GM12878 (cell line): ENCODE data around the gene MDM4. TPM values are rescaled to one million over a fixed set of nuclear protein-coding genes. Genes with fewer than 3 reads are reported as not detected.

Source experiments
- ATAC-seq: fragments of 200-7000 bp; cut with Tn5 transposase; 3 replicates; pipeline ENCODE4 v1.9.1; 2020; ENCODE audit warnings: mild to moderate bottlenecking, moderate library complexity
- BruUV-seq: library from RNA; stranded (reverse); fragments of 400-500 nt; replicated peaks from 2 replicates; lab custom pipeline; 2021; lab: Mats Ljungman, UMichigan
- CTCF ChIA-PET: fragments of 300-600 bp; sonication (Branson Sonifier 250); formaldehyde crosslinking; extraction: SDS; loops from one replicate; lab custom pipeline; 2021; ENCODE audit warnings: inconsistent platforms; lab: Yijun Ruan, JAX
- POLR2A ChIA-PET: fragments of 350-600 bp; formaldehyde crosslinking; extraction: SDS; loops from one replicate; lab custom pipeline; 2021; ENCODE audit warnings: inconsistent platforms; lab: Charles Lee
- RAD21 ChIA-PET: fragments of 300-600 bp; sonication (Branson Sonifier 250); formaldehyde crosslinking; loops from one replicate; lab custom pipeline; 2023; ENCODE audit warnings: antibody characterized with exemption; ENCODE audit not compliant: unreplicated experiment; lab: Charles Lee
- SMC1A ChIA-PET: fragments of 300-600 bp; sonication (Branson Sonifier 250); formaldehyde crosslinking; loops from one replicate; lab custom pipeline; 2023; ENCODE audit not compliant: unreplicated experiment, uncharacterized antibody; lab: Charles Lee
- DNase-seq: peaks from one replicate; pipeline ENCODE4 v3.0.0-alpha.2; 2011; ENCODE audit warnings: low read depth, low spot score
- FAIRE-seq: peaks from 3 replicates; lab custom pipeline; 2011; peaks lifted over from hg19 to GRCh38; lab: Jason Lieb, UNC
- H2AFZ ChIP-seq: 2 replicates; pipeline ENCODE4 v1.6.0; 2011; ENCODE audit warnings: low read depth, low read length, control low read depth; ENCODE audit not compliant: control insufficient read depth
- H3K27ac ChIP-seq: 2 replicates; pipeline ENCODE4 v1.5.1; 2011; ENCODE audit warnings: control low read depth; ENCODE audit not compliant: control insufficient read depth, insufficient read depth
- H3K27me3 ChIP-seq, 2 experiments: replicated peaks in 1 of 2; 2 replicates each; pipeline versions ENCODE4 v1.6.0 to v1.6.1; 2011; ENCODE audit warnings: low read length in 1 of 2; ENCODE audit not compliant: control insufficient read depth in 2 of 2, insufficient read depth in 2 of 2
- H3K36me3 ChIP-seq, 2 experiments: 2 replicates each; pipeline ENCODE4 v1.5.1; 2011; ENCODE audit warnings: low read length in 1 of 2; ENCODE audit not compliant: control insufficient read depth in 2 of 2, insufficient read depth in 2 of 2
- H3K4me1 ChIP-seq: 2 replicates; pipeline ENCODE4 v1.6.1; 2011; ENCODE audit warnings: mild to moderate bottlenecking, low read length, moderate library complexity, mixed read lengths; ENCODE audit not compliant: control insufficient read depth, insufficient read depth
- H3K4me2 ChIP-seq: 2 replicates; pipeline ENCODE4 v1.6.0; 2011; ENCODE audit warnings: control low read depth; ENCODE audit not compliant: control insufficient read depth, insufficient read depth
- H3K4me3 ChIP-seq: fragments of 200-600 bp; sonication (generic); 2 replicates; pipeline ENCODE4 v1.5.1; 2016
- H3K79me2 ChIP-seq: 2 replicates; pipeline ENCODE4 v1.6.0; 2011; ENCODE audit warnings: low read length; ENCODE audit not compliant: control insufficient read depth, insufficient read depth
- H3K9ac ChIP-seq: 2 replicates; pipeline ENCODE4 v1.8.0; 2011; ENCODE audit warnings: low read length, control low read depth, mixed read lengths; ENCODE audit not compliant: control insufficient read depth, insufficient read depth
- H3K9me3 ChIP-seq: replicated peaks from 3 replicates; pipeline ENCODE4 v1.5.1; 2011; ENCODE audit warnings: mild to moderate bottlenecking, low read length; ENCODE audit not compliant: control insufficient read depth, insufficient read depth
- H4K20me1 ChIP-seq: 2 replicates; pipeline ENCODE4 v1.6.0; 2011; ENCODE audit not compliant: control insufficient read depth, insufficient read depth
- BRCA1 ChIP-seq: IDR thresholded peaks from 2 replicates; pipeline ENCODE4 v1.6.1; 2011; ENCODE audit warnings: low read depth, low read length, improper control_type of control experiment
- CREB1 ChIP-seq: IDR thresholded peaks from 2 replicates; pipeline ENCODE4 v1.6.1; 2012; ENCODE audit warnings: low read depth, mild to moderate bottlenecking, inconsistent platforms
- FOXM1 ChIP-seq: IDR thresholded peaks from 2 replicates; pipeline ENCODE4 v1.6.1; 2012; ENCODE audit warnings: low read depth, mild to moderate bottlenecking, inconsistent platforms, low read length, moderate library complexity
- HDAC2 ChIP-seq: fragments of 200-600 bp; sonication (generic); IDR thresholded peaks from 2 replicates; pipeline ENCODE4 v1.6.1; 2017
- HDGF ChIP-seq: fragments of 450-650 bp; IDR thresholded peaks from 2 replicates; pipeline ENCODE4 v1.6.1; 2016; ENCODE audit warnings: antibody characterized with exemption
- RCOR1 ChIP-seq: conservative IDR thresholded peaks from 2 replicates; pipeline ENCODE4 v1.6.1; 2012; ENCODE audit warnings: low read depth, low read length, improper control_type of control experiment
- RFX5 ChIP-seq: IDR thresholded peaks from 2 replicates; pipeline ENCODE4 v1.6.1; 2011; ENCODE audit warnings: low read depth, low read length, improper control_type of control experiment
- SIN3A ChIP-seq: IDR thresholded peaks from 2 replicates; pipeline ENCODE4 v1.6.1; 2012; ENCODE audit warnings: low read depth, low read length, improper control_type of control experiment
- ZNF24 ChIP-seq: fragments of 450-650 bp; IDR thresholded peaks from 2 replicates; pipeline ENCODE4 v1.6.1; 2017; ENCODE audit warnings: antibody characterized with exemption, mild to moderate bottlenecking
- WGBS: methylation state at CpG from one replicate; pipeline ENCODE4 v1.1.6; 2016; ENCODE audit warnings: low lambda C conversion rate; ENCODE audit not compliant: insufficient replicate concordance, insufficient coverage; ENCODE audit errors: missing lambda C conversion rate; 5-methylcytosine and 5-hydroxymethylcytosine counted together
- in situ Hi-C: fragments of 300-500 bp; cut with MboI; formaldehyde crosslinking; loops from 9 replicates; pipeline ENCODE4 v1.14.3; 2018; ENCODE audit warnings: mixed read lengths
- intact Hi-C: fragments of 100-400 bp; cut with micrococcal nuclease; formaldehyde crosslinking; loops from one replicate; pipeline ENCODE4 v1.14.2; 2022; ENCODE audit not compliant: unreplicated experiment
- polyA plus RNA-seq, 11 experiments: library from polyadenylated mRNA; depleted of rRNA in 4 of 11; unstranded in 6 of 11; stranded (reverse) in 5 of 11; fragments of >200 nt; fragmentation: Nextera tagmentation in 4 of 11; fragmentation: Illumina TruSeq in 1 of 11; extraction: Ambion mirVana in 4 of 11; extraction: Trizol in 1 of 11; gene quantifications; 1 replicate in 1 of 11; 2 replicates in 10 of 11; pipeline versions ENCODE4 v1.2.1 to v1.2.3, GENCODE V29; 2011 to 2016; ENCODE audit warnings: inconsistent platforms in 2 of 11, missing spikeins in 2 of 11, low read depth in 1 of 11
- total RNA-seq, 4 experiments: library from RNA; depleted of rRNA in 3 of 4; stranded (reverse); fragments of >200 nt in 3 of 4; fragmentation: Illumina TruSeq in 1 of 4; extraction: Trizol in 1 of 4; gene quantifications; 2 replicates each; pipeline versions ENCODE4 v1.2.1 to v1.2.3, GENCODE V29; 2013 to 2021
- TF ChIP-seq, protein P1 (sequence below): fragments of 450-650 bp; formaldehyde crosslinking; IDR thresholded peaks from 2 replicates; pipeline ENCODE4 v1.4.0; 2022; ENCODE audit warnings: mild to moderate bottlenecking, moderate library complexity

Gene MDM4
- total and polyA plus RNA-seq, 10 of the 15 experiments (the other 5 are each of a cell fraction or from before 2014, with no cell fraction given), result 2.5 to 74.4 (median 22.7) TPM

DNA sequence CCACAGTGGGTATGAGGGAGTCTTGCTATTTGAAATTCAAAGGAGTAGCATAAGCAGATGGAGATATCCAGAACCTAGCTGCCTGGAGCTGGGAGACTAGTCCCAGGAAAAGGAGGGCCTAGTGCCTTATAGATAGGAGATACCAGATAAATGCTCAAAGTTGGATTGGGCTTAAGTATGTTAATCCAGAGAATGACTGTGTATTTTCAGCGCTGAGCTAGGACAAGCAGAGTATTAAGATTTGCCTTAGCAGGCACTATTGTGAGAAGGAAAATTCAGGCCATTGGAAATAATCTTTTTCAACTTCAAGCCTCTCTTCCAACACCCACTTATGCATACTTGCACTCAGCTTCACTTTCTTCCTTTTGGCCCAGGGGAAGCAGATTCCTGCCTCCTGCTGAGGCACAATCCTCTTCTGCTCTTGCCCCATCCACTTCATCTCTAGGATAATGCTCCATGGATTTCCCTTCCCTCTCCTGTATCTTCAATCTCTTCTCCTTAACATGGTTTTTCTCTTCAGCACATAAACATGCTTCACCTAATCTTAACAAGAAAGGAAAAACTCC, 42.7 kb upstream of the MDM4 start:
- H3K79me2 ChIP-seq, result peaks cover 4% of the 10 kb centered on the region
- H3K27ac ChIP-seq, result no peak overlapping the region
- TF ChIP-seq, protein P1, sequence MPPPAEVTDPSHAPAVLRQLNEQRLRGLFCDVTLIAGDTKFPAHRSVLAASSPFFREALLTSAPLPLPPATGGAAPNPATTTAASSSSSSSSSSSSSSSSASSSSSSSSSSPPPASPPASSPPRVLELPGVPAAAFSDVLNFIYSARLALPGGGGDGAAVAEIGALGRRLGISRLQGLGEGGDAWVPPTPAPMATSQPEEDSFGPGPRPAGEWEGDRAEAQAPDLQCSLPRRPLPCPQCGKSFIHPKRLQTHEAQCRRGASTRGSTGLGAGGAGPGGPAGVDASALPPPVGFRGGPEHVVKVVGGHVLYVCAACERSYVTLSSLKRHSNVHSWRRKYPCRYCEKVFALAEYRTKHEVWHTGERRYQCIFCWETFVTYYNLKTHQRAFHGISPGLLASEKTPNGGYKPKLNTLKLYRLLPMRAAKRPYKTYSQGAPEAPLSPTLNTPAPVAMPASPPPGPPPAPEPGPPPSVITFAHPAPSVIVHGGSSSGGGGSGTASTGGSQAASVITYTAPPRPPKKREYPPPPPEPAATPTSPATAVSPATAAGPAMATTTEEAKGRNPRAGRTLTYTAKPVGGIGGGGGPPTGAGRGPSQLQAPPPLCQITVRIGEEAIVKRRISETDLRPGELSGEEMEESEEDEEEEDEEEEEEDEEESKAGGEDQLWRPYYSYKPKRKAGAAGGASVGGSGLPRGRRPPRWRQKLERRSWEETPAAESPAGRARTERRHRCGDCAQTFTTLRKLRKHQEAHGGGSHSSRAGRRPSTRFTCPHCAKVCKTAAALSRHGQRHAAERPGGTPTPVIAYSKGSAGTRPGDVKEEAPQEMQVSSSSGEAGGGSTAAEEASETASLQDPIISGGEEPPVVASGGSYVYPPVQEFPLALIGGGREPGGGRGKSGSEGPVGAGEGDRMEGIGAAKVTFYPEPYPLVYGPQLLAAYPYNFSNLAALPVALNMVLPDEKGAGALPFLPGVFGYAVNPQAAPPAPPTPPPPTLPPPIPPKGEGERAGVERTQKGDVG (CRISPR knock-in tag), result no peak
- TF ChIP-seq ZNF24 (no peak), RFX5 (no peak), HDGF (no peak), HDAC2 (no peak), CREB1 (no peak), SIN3A (no peak), RCOR1 (no peak), FOXM1 (no peak), BRCA1 (no peak)
- TF ChIP-seq, all 136 proteins: peak for 0
- no TSS peak for BruUV-seq
- in situ Hi-C loops (no loop called here), intact Hi-C loops (no loop called here)
- ATAC-seq (no peak), DNase-seq (no peak), FAIRE-seq (no peak)
- H3K4me2 ChIP-seq, result no peak overlapping the region
- no peaks in the 10 kb centered on the region for H4K20me1 ChIP-seq
- H3K9ac ChIP-seq, result no peak overlapping the region
- H3K4me3 ChIP-seq, result no peak overlapping the region
- CTCF ChIA-PET, result interaction anchor here (1.1 to 39.0 kb wide), 3 partner anchors 27 to 75 kb away, joined by 3 to 2021 read pairs (median 471); partner anchors contain the start of gene PIK3C2B
- SMC1A ChIA-PET, result interaction anchor here (0.7 to 18.3 kb wide), 4 partner anchors 11 to 27 kb away, joined by 3 to 408 read pairs (median 58); partner anchors contain the start of gene PIK3C2B
- no peaks in the 10 kb centered on the region for H3K9me3 ChIP-seq
- H3K4me1 ChIP-seq, result peaks cover 6% of the 10 kb centered on the region; the same call in 1 of the 2 replicates
- H3K27me3 ChIP-seq, result no peaks in the 10 kb centered on the region
- POLR2A ChIA-PET, result interaction anchor here (1.0 to 1.7 kb wide), 3 partner anchors 10 to 34 kb away, joined by 3 to 7 read pairs (median 4); no protein-coding TSS in a partner anchor
- RAD21 ChIA-PET, result interaction anchor here (1.2 to 3.3 kb wide), 3 partner anchors 17 to 27 kb away, joined by 3 to 11 read pairs (median 3); no protein-coding TSS in a partner anchor
- peaks cover 6 to 8% of the 10 kb centered on the region in 2 experiments; a peak in 3 of 4 replicates for H3K36me3 ChIP-seq
- no peak overlapping the region for H2AFZ ChIP-seq
- WGBS, result 100% methylated on average over 1 of the region's 1 CpG
